Endothelial cell of umbilical vein (primary cell): Measurements from ENCODE around the gene BANK1. TPM values are rescaled to one million over a fixed set of nuclear protein-coding genes. Genes with fewer than 3 reads are reported as not detected.

Source experiments
- BruUV-seq: library from RNA; stranded (reverse); fragments of 400-500 nt; replicated peaks from 2 replicates; lab custom pipeline; 2021; lab: Mats Ljungman, UMichigan
- CTCF ChIA-PET: fragments of 300-600, 350-600 bp; sonication (Branson Sonifier 250); formaldehyde crosslinking; loops from one replicate; lab custom pipeline; 2021; ENCODE audit warnings: antibody characterized with exemption, inconsistent platforms; lab: Charles Lee
- POLR2A ChIA-PET: fragments of 300-600, 350-600 bp; sonication (Branson Sonifier 250); formaldehyde crosslinking; loops from one replicate; lab custom pipeline; 2021; ENCODE audit warnings: antibody characterized with exemption, inconsistent platforms; lab: Charles Lee
- DNase-seq: peaks from one replicate; pipeline ENCODE4 v3.0.0-alpha.2; 2011; ENCODE audit warnings: low read depth, low spot score
- FAIRE-seq: peaks from 2 replicates; lab custom pipeline; 2011; peaks lifted over from hg19 to GRCh38; lab: Jason Lieb, UNC
- H2AFZ ChIP-seq: 2 replicates; pipeline ENCODE4 v1.6.0; 2012; ENCODE audit warnings: low read depth, low read length, control low read depth, inconsistent platforms
- H3K27ac ChIP-seq: 2 replicates; pipeline ENCODE4 v1.5.1; 2011; ENCODE audit warnings: low read depth, mild to moderate bottlenecking, control low read depth, low read length, moderate library complexity; ENCODE audit not compliant: insufficient read depth
- H3K27me3 ChIP-seq, 2 experiments: 2 replicates each; pipeline versions ENCODE4 v1.6.0 to v1.6.1; 2011; ENCODE audit warnings: low read length in 2 of 2, mixed read lengths in 1 of 2; ENCODE audit not compliant: control insufficient read depth in 2 of 2, insufficient read depth in 2 of 2
- H3K36me3 ChIP-seq, 2 experiments: 2 replicates in 1 of 2; 3 replicates in 1 of 2; pipeline ENCODE4 v1.5.1; 2011; ENCODE audit warnings: low read length in 2 of 2, mild to moderate bottlenecking in 1 of 2, moderate library complexity in 1 of 2; ENCODE audit not compliant: control insufficient read depth in 2 of 2, insufficient read depth in 2 of 2; ENCODE audit errors: extremely low read depth in 1 of 2
- H3K4me1 ChIP-seq: 3 replicates; pipeline ENCODE4 v1.5.1; 2011; ENCODE audit warnings: mild to moderate bottlenecking, low read length; ENCODE audit not compliant: control insufficient read depth, insufficient read depth; ENCODE audit errors: extremely low read depth
- H3K4me2 ChIP-seq: 2 replicates; pipeline ENCODE4 v1.6.1; 2011; ENCODE audit warnings: low read length, control low read depth, mixed read lengths; ENCODE audit not compliant: insufficient read depth
- H3K4me3 ChIP-seq, 3 experiments: fragments of 200-600 bp in 1 of 3; sonication (generic), shearing (Covaris generic) in 1 of 3; replicated peaks in 1 of 3; 2 replicates each; pipeline ENCODE4 v1.5.1; 2011 to 2016; ENCODE audit warnings: control low read depth in 3 of 3, low read length in 3 of 3, mild to moderate bottlenecking in 2 of 3, inconsistent platforms in 1 of 3, low read depth in 1 of 3, moderate library complexity in 1 of 3; ENCODE audit not compliant: insufficient read depth in 1 of 3
- H3K79me2 ChIP-seq: 2 replicates; pipeline ENCODE4 v1.6.0; 2012; ENCODE audit warnings: low read length, inconsistent platforms; ENCODE audit not compliant: control insufficient read depth, insufficient read depth
- H3K9ac ChIP-seq: replicated peaks from 2 replicates; pipeline ENCODE3; 2011; ENCODE audit warnings: low read length, control low read depth; ENCODE audit not compliant: insufficient read depth; ENCODE audit errors: extremely low read depth
- H3K9me1 ChIP-seq: replicated peaks from 3 replicates; pipeline ENCODE4 v1.6.0; 2011; ENCODE audit warnings: mild to moderate bottlenecking, low read length; ENCODE audit not compliant: control insufficient read depth, insufficient read depth; ENCODE audit errors: extremely low read depth
- H3K9me3 ChIP-seq: replicated peaks from 2 replicates; pipeline ENCODE4 v1.5.1; 2012; ENCODE audit warnings: low read length, inconsistent platforms; ENCODE audit not compliant: control insufficient read depth, insufficient read depth
- H4K20me1 ChIP-seq: replicated peaks from 2 replicates; pipeline ENCODE3; 2011; ENCODE audit warnings: mild to moderate bottlenecking, low read length; ENCODE audit not compliant: control insufficient read depth, insufficient read depth; ENCODE audit errors: extremely low read depth
- EZH2 ChIP-seq: IDR thresholded peaks from 2 replicates; pipeline ENCODE4 v1.6.1; 2012; ENCODE audit warnings: borderline replicate concordance, low read depth, mild to moderate bottlenecking, moderate library complexity, low read length, inconsistent platforms; ENCODE audit not compliant: severe bottlenecking
- MYC ChIP-seq: IDR thresholded peaks from one replicate; pipeline ENCODE4 v1.6.1; 2011; ENCODE audit warnings: mild to moderate bottlenecking, low read depth, low read length
- POLR2A ChIP-seq: IDR thresholded peaks from 2 replicates; pipeline ENCODE4 v1.6.1; 2012; ENCODE audit warnings: low read depth, mild to moderate bottlenecking, control low read depth, low read length
- dilution Hi-C: fragments of 300-500 bp; cut with MboI; formaldehyde crosslinking; loops from one replicate; pipeline ENCODE4 v1.15.0; 2019; ENCODE audit warnings: low sequenced_read_pairs; ENCODE audit not compliant: extremely low pct_ligation_motif_present
- intact Hi-C: fragments of 100-400 bp; cut with micrococcal nuclease; formaldehyde crosslinking; loops from one replicate; pipeline ENCODE4 v1.10.0; 2022
- polyA plus RNA-seq, 4 experiments: library from polyadenylated mRNA; depleted of rRNA in 3 of 4; stranded (reverse) in 3 of 4; unstranded in 1 of 4; fragments of >200 nt; gene quantifications; 2 replicates each; pipeline versions ENCODE4 v1.2.1 to v1.2.3, GENCODE V29; 2011 to 2012; ENCODE audit warnings: missing spikeins in 1 of 4
- total RNA-seq: library from RNA; stranded (reverse); gene quantifications from 2 replicates; pipeline ENCODE4 v1.2.3, GENCODE V29; 2021
- TF ChIP-seq, protein P1 (sequence below), 2 donors: IDR thresholded peaks; 1 replicate in 1 of 2; 2 replicates in 1 of 2; pipeline ENCODE4 v1.5.1; 2011; ENCODE audit warnings: low read length in 2 of 2, mild to moderate bottlenecking in 2 of 2, moderate library complexity in 2 of 2, control low read depth in 1 of 2, inconsistent platforms in 1 of 2, low read depth in 1 of 2; ENCODE audit not compliant: insufficient read depth in 1 of 2; ENCODE audit errors: extremely low read depth in 1 of 2

The BANK1 gene
- total and polyA plus RNA-seq, 2 donors (not counting 3 experiments of a cell fraction or from before 2014, with no cell fraction given), result 0.29 to 0.32 TPM

DNA sequence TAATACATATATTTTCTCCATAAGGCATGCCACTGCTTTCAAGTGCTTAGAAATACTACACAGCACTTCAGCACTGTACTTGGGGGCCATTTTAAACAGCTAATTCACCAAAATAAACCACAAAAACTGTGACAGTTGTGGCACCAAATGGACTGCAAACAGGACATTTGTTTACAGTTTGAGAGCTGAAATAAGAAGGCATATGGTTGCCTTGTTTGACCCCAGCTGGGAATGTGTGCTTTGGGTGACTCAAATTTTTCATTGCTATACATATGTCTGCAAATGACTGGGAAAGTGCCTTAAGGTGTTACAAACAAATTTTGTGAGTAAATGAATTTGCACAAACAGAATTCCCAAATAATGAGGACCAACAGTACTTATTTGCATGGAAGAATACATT, 124.2 kb downstream of the BANK1 start:
- dilution Hi-C loops, result no loop called here
- no peaks in the 10 kb centered on the region for H3K4me1 ChIP-seq
- FAIRE-seq (no peak), DNase-seq (no peak)
- intact Hi-C loops, result no loop called here
- H3K9me1 ChIP-seq, result no peaks in the 10 kb centered on the region
- no peaks in the 10 kb centered on the region for H3K9me3 ChIP-seq
- H2AFZ ChIP-seq, result no peak overlapping the region
- H4K20me1 ChIP-seq, result no peaks in the 10 kb centered on the region
- no peak overlapping the region for H3K9ac ChIP-seq
- no peaks in the 10 kb centered on the region for H3K36me3 ChIP-seq
- H3K4me2 ChIP-seq, result no peak overlapping the region
- ChIA-PET CTCF (no interaction called here), POLR2A (no interaction called here)
- H3K27ac ChIP-seq, result no peak overlapping the region
- TF ChIP-seq POLR2A, result no peak
- TF ChIP-seq, protein P1, sequence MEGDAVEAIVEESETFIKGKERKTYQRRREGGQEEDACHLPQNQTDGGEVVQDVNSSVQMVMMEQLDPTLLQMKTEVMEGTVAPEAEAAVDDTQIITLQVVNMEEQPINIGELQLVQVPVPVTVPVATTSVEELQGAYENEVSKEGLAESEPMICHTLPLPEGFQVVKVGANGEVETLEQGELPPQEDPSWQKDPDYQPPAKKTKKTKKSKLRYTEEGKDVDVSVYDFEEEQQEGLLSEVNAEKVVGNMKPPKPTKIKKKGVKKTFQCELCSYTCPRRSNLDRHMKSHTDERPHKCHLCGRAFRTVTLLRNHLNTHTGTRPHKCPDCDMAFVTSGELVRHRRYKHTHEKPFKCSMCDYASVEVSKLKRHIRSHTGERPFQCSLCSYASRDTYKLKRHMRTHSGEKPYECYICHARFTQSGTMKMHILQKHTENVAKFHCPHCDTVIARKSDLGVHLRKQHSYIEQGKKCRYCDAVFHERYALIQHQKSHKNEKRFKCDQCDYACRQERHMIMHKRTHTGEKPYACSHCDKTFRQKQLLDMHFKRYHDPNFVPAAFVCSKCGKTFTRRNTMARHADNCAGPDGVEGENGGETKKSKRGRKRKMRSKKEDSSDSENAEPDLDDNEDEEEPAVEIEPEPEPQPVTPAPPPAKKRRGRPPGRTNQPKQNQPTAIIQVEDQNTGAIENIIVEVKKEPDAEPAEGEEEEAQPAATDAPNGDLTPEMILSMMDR (IDR thresholded peaks at IDR 0.05; ENCODE audit: extremely low read depth in 1 of 2, insufficient read depth in 1 of 2, low read depth in 1 of 2, low read length in 2 of 2), result no peak
- TF ChIP-seq MYC, result no peak
- no TSS peak for BruUV-seq
- H3K4me3 ChIP-seq, result no peak overlapping the region
- no peaks in the 10 kb centered on the region for H3K79me2 ChIP-seq
- H3K27me3 ChIP-seq, result no peaks in the 10 kb centered on the region

DNA sequence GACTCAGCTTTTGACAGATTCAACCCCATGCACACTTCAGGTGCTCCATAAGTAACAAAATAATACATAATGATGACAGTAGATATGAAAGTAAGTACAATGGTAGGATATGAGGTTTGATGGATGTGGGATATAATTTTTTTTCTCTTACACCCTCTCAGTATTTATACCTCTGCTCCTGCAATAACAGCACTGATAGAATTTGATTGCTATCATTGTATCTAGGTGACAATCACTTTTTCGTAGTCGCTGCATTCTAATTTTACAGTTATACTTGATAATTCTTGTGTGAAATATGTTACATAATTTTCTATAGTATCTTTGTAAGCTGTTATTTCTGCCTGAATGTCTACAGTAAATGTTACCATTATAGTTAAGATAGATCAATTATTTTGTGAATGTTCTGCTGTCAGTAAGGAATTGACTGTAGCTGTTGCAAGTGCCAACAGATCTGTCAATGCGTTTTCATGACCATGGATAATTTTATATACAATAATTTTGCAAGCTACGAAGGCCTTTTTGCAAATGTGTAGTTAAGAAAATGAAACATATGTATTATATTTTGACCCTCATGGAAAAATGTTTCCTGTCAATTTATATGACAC, 128.9 kb downstream of the BANK1 start:
- H3K27me3 ChIP-seq, result no peaks in the 10 kb centered on the region
- H3K9ac ChIP-seq, result no peak overlapping the region
- no TSS peak for BruUV-seq
- H3K9me3 ChIP-seq, result no peaks in the 10 kb centered on the region
- FAIRE-seq (no peak), DNase-seq (no peak)
- H4K20me1 ChIP-seq, result no peaks in the 10 kb centered on the region
- no peaks in the 10 kb centered on the region for H3K9me1 ChIP-seq
- ChIA-PET CTCF (no interaction called here), POLR2A (no interaction called here)
- H2AFZ ChIP-seq, result no peak overlapping the region
- H3K27ac ChIP-seq, result no peak overlapping the region
- no peak overlapping the region for H3K4me3 ChIP-seq
- no peaks in the 10 kb centered on the region for H3K79me2 ChIP-seq
- no peaks in the 10 kb centered on the region for H3K36me3 ChIP-seq
- H3K4me1 ChIP-seq, result no peaks in the 10 kb centered on the region
- no peak overlapping the region for H3K4me2 ChIP-seq
- no peak for TF ChIP-seq EZH2
- dilution Hi-C loops (no loop called here), intact Hi-C loops (no loop called here)
